ENCODE results near the gene KCNJ1. TPM values are rescaled to one million over a fixed set of nuclear protein-coding genes. Genes with fewer than 3 reads are reported as not detected.
A peak's percentile ranks its signal among the peaks of the same experiment; 100 is the strongest.

Gene KCNJ1
- total RNA-seq, 2 experiments from 2014 or later, result not detected

GRCh38 chr11:128905345-128906184 lies 38.5 kb upstream of the KCNJ1 start:
- Mint-ChIP-seq H3K27me3 (peaks cover 56% of the 10 kb centered on the region), H3K4me3 (peak overlapping the region; percentile 76), H3K4me1 (peaks cover 12% of the 10 kb centered on the region), H3K27ac (no peak overlapping the region), H3K9me3 (no peaks in the 10 kb centered on the region), H3K36me3 (no peaks in the 10 kb centered on the region)
- DNase-seq, result peak; percentile 35

GRCh38 chr11:128904656-128905344 lies 37.7 kb upstream of the KCNJ1 start:
- no peak overlapping the region for H3K27ac Mint-ChIP-seq
- peaks cover 52% of the 10 kb centered on the region for H3K27me3 Mint-ChIP-seq
- peaks cover 12% of the 10 kb centered on the region for H3K4me1 Mint-ChIP-seq
- no peak for DNase-seq
- H3K4me3 Mint-ChIP-seq, result peak overlapping the region; percentile 4
- no peaks in the 10 kb centered on the region for H3K9me3 Mint-ChIP-seq
- H3K36me3 Mint-ChIP-seq, result no peaks in the 10 kb centered on the region

GRCh38 chr11:128904303-128904655 lies 37.2 kb upstream of the KCNJ1 start:
- H3K27me3 Mint-ChIP-seq, result peaks cover 47% of the 10 kb centered on the region
- no peaks in the 10 kb centered on the region for H3K9me3 Mint-ChIP-seq
- no peaks in the 10 kb centered on the region for H3K36me3 Mint-ChIP-seq
- H3K4me1 Mint-ChIP-seq, result peaks cover 12% of the 10 kb centered on the region
- DNase-seq, result no peak
- H3K4me3 Mint-ChIP-seq, result no peak overlapping the region
- H3K27ac Mint-ChIP-seq, result no peak overlapping the region

GRCh38 chr11:128903248-128904061 lies 36.4 kb upstream of the KCNJ1 start:
- Mint-ChIP-seq H3K27me3 (peaks cover 38% of the 10 kb centered on the region), H3K36me3 (no peaks in the 10 kb centered on the region), H3K4me1 (peaks cover 12% of the 10 kb centered on the region), H3K9me3 (no peaks in the 10 kb centered on the region), H3K4me3 (no peak overlapping the region), H3K27ac (no peak overlapping the region)
- DNase-seq, result no peak

GRCh38 chr11:128902515-128903066 lies 35.5 kb upstream of the KCNJ1 start:
- Mint-ChIP-seq H3K4me1 (peaks cover 12% of the 10 kb centered on the region), H3K27me3 (peaks cover 30% of the 10 kb centered on the region), H3K27ac (no peak overlapping the region), H3K9me3 (no peaks in the 10 kb centered on the region), H3K36me3 (no peaks in the 10 kb centered on the region), H3K4me3 (no peak overlapping the region)
- DNase-seq, result no peak

GRCh38 chr11:128901653-128902514 lies 34.8 kb upstream of the KCNJ1 start:
- H3K4me1 Mint-ChIP-seq, result peaks cover 12% of the 10 kb centered on the region

GRCh38 chr11:128900468-128900867 lies 33.4 kb upstream of the KCNJ1 start:
- H3K27ac Mint-ChIP-seq, result no peak overlapping the region
- H3K4me1 Mint-ChIP-seq, result peaks cover 12% of the 10 kb centered on the region
- H3K36me3 Mint-ChIP-seq, result no peaks in the 10 kb centered on the region
- H3K9me3 Mint-ChIP-seq, result no peaks in the 10 kb centered on the region
- H3K4me3 Mint-ChIP-seq, result no peak overlapping the region
- H3K27me3 Mint-ChIP-seq, result peaks cover 22% of the 10 kb centered on the region
- DNase-seq, result no peak

More at GRCh38 chr11:128901653-128902514, 34.8 kb upstream of the KCNJ1 start:
- Mint-ChIP-seq H3K36me3 (no peaks in the 10 kb centered on the region), H3K27ac (no peak overlapping the region), H3K27me3 (peaks cover 23% of the 10 kb centered on the region), H3K4me3 (no peak overlapping the region), H3K9me3 (no peaks in the 10 kb centered on the region)
- no peak for DNase-seq

- Mint-ChIP-seq H3K27me3 (peaks cover 20% of the 10 kb centered on the region), H3K36me3 (no peaks in the 10 kb centered on the region), H3K4me1 (peaks cover 7% of the 10 kb centered on the region), H3K4me3 (no peak overlapping the region), H3K9me3 (no peaks in the 10 kb centered on the region), H3K27ac (no peak overlapping the region)
- no peak for DNase-seq
Measured at GRCh38 chr11:128898580-128899344, 31.7 kb upstream of the KCNJ1 start.

- peaks cover 20% of the 10 kb centered on the region for H3K27me3 Mint-ChIP-seq
- no peaks in the 10 kb centered on the region for H3K9me3 Mint-ChIP-seq
- peaks cover 2% of the 10 kb centered on the region for H3K4me1 Mint-ChIP-seq
- H3K27ac Mint-ChIP-seq, result no peak overlapping the region
- H3K36me3 Mint-ChIP-seq, result no peaks in the 10 kb centered on the region
- no peak overlapping the region for H3K4me3 Mint-ChIP-seq
- no peak for DNase-seq
Measured at GRCh38 chr11:128897826-128898225, 30.7 kb upstream of the KCNJ1 start.

- H3K27ac Mint-ChIP-seq, result no peak overlapping the region
- peaks cover 7% of the 10 kb centered on the region for H3K4me1 Mint-ChIP-seq
- H3K9me3 Mint-ChIP-seq, result no peaks in the 10 kb centered on the region
- H3K36me3 Mint-ChIP-seq, result no peaks in the 10 kb centered on the region
- DNase-seq, result no peak
- peaks cover 31% of the 10 kb centered on the region for H3K27me3 Mint-ChIP-seq
- H3K4me3 Mint-ChIP-seq, result no peak overlapping the region
Measured at GRCh38 chr11:128896356-128896755, 29.3 kb upstream of the KCNJ1 start.

GRCh38 chr11:128895526-128895925 lies 28.4 kb upstream of the KCNJ1 start:
- Mint-ChIP-seq H3K27ac (no peak overlapping the region), H3K4me1 (peaks cover 8% of the 10 kb centered on the region), H3K9me3 (no peaks in the 10 kb centered on the region), H3K36me3 (no peaks in the 10 kb centered on the region), H3K4me3 (no peak overlapping the region), H3K27me3 (peaks cover 39% of the 10 kb centered on the region)
- DNase-seq, result no peak

- no peak for DNase-seq
- Mint-ChIP-seq H3K4me3 (no peak overlapping the region), H3K9me3 (no peaks in the 10 kb centered on the region), H3K36me3 (no peaks in the 10 kb centered on the region), H3K27me3 (peaks cover 48% of the 10 kb centered on the region), H3K4me1 (peaks cover 8% of the 10 kb centered on the region), H3K27ac (no peak overlapping the region)
Measured at GRCh38 chr11:128894685-128895084, 27.6 kb upstream of the KCNJ1 start.

- no peak overlapping the region for H3K4me3 Mint-ChIP-seq
- H3K27ac Mint-ChIP-seq, result no peak overlapping the region
- no peaks in the 10 kb centered on the region for H3K9me3 Mint-ChIP-seq
- no peaks in the 10 kb centered on the region for H3K36me3 Mint-ChIP-seq
- peaks cover 52% of the 10 kb centered on the region for H3K27me3 Mint-ChIP-seq
- peaks cover 8% of the 10 kb centered on the region for H3K4me1 Mint-ChIP-seq
- DNase-seq, result no peak
Measured at GRCh38 chr11:128894286-128894681, 27.2 kb upstream of the KCNJ1 start.
